Stomach (tissue), 9 donors: ENCODE measurements around the gene CYP26B1. TPM values are rescaled to one million over a fixed set of nuclear protein-coding genes. Genes with fewer than 3 reads are reported as not detected.

Experiments
- DNase-seq, 2 donors: peaks; one replicate each; pipeline versions ENCODE4 v3.0.0 to v3.0.0-alpha.2; 2013 to 2019
- H3K27ac ChIP-seq, 5 donors: fragments of 200-600 bp in 4 of 5; sonication (generic) in 4 of 5; one replicate each; pipeline ENCODE4 v1.5.1; 2013 to 2019; ENCODE audit warnings: mild to moderate bottlenecking in 1 of 5, moderate library complexity in 1 of 5
- H3K27me3 ChIP-seq, 3 donors: fragments of 200-600 bp; sonication (generic); one replicate each; pipeline ENCODE4 v1.5.1; 2017 to 2019; ENCODE audit warnings: mixed run types in 1 of 3
- H3K36me3 ChIP-seq, 4 donors: fragments of 200-600 bp; sonication (generic); 1 replicate in 3 of 4; 2 replicates in 1 of 4; pipeline ENCODE4 v1.5.1; 2016 to 2019
- H3K4me1 ChIP-seq, 4 donors: fragments of 200-600 bp; sonication (generic); one replicate each; pipeline ENCODE4 v1.5.1; 2016 to 2019
- H3K4me3 ChIP-seq, 4 donors: fragments of 200-600 bp; sonication (generic) in 3 of 4; one replicate each; pipeline ENCODE4 v1.5.1; 2016 to 2019; ENCODE audit warnings: mild to moderate bottlenecking in 1 of 4
- H3K9me3 ChIP-seq, 4 donors: fragments of 200-600 bp; sonication (generic); one replicate each; pipeline ENCODE4 v1.5.1; 2016 to 2019
- CTCF ChIP-seq, 7 experiments: fragments of 450-650 bp in 4 of 7; fragments of 200-600 bp in 3 of 7; sonication (generic) in 3 of 7; IDR thresholded peaks; one replicate each; pipeline ENCODE4 v1.5.1; 2016 to 2019; ENCODE audit warnings: antibody characterized with exemption in 7 of 7, control low read depth in 2 of 7, mild to moderate bottlenecking in 1 of 7
- EP300 ChIP-seq: sonication (generic); formaldehyde crosslinking; IDR thresholded peaks from one replicate; pipeline ENCODE4 v1.6.1; 2017; ENCODE audit warnings: antibody characterized with exemption
- POLR2A ChIP-seq, 4 donors: fragments of 450-650 bp; IDR thresholded peaks; one replicate each; pipeline ENCODE4 v1.6.1; 2016; ENCODE audit warnings: antibody characterized with exemption in 4 of 4, control low read depth in 2 of 4, mild to moderate bottlenecking in 1 of 4, moderate library complexity in 1 of 4
- POLR2AphosphoS5 ChIP-seq, 3 donors: sonication (generic); formaldehyde crosslinking; IDR thresholded peaks; one replicate each; pipeline ENCODE4 v1.6.1; 2016; ENCODE audit warnings: antibody characterized with exemption in 3 of 3
- WGBS, 5 donors: extraction: QIAGEN DNeasy Blood & Tissue Kit in 3 of 5; methylation state at CpG; one replicate each; pipeline versions ENCODE4 v1.1.5 to v1.1.7; 2013 to 2018; 5-methylcytosine and 5-hydroxymethylcytosine counted together
- intact Hi-C: fragments of 100-400 bp; cut with DNase I; formaldehyde crosslinking; loops from one replicate; pipeline ENCODE4 v1.15.1; 2023; ENCODE audit warnings: low total_unique reads
- polyA plus RNA-seq, 3 donors: library from polyadenylated mRNA; stranded (reverse); fragments of 200-250 nt; gene quantifications; one replicate each; pipeline ENCODE4 v1.2.3, GENCODE V29; 2013
- total RNA-seq, 5 donors: library from RNA; depleted of rRNA; stranded (reverse); fragments of >200 nt; gene quantifications; one replicate each; pipeline versions ENCODE4 v1.1.0 to v1.2.3, GENCODE V29; 2014 to 2016
- donor health status: healthy with polysubstance abuse.
- donor health status: Bipolar disorder and iron deficiency.
- donor health status: healthy.

Gene CYP26B1
- total and polyA plus RNA-seq, 8 donors, result 0.45 to 2.4 (median 1.1) TPM; not detected in 3

GRCh38 chr2:72138921-72139381 lies 8.7 kb downstream of the CYP26B1 start:
- 26 to 62% (median 31%) methylated on average over 2 to 14 of the region's 14 CpGs for WGBS, 5 donors
- H3K4me1 ChIP-seq, result peaks cover 24 to 41% (median 35%) of the 10 kb centered on the region in 4 donors
- H3K36me3 ChIP-seq, result no peaks in the 10 kb centered on the region
- TF ChIP-seq POLR2AphosphoS5 (IDR thresholded peaks at IDR 0.05) (no peak), EP300 (no peak), CTCF (IDR thresholded peaks at IDR 0.05) (no peak), POLR2A (IDR thresholded peaks at IDR 0.05) (no peak)
- peak overlapping the region in 1 of 4 donors; percentile 16 for H3K4me3 ChIP-seq
- no peaks in the 10 kb centered on the region for H3K9me3 ChIP-seq
- intact Hi-C loops, result no loop called here
- H3K27ac ChIP-seq, result no peak overlapping the region
- peaks cover 0 to 22% (median 11%) of the 10 kb centered on the region in 3 donors for H3K27me3 ChIP-seq
- peak in 1 of 2 donors; percentile 66 for DNase-seq

GRCh38 chr2:72138011-72138881 lies 9.4 kb downstream of the CYP26B1 start:
- peak in 1 of 2 donors; percentile 45 for DNase-seq
- intact Hi-C loops, result no loop called here
- Histone ChIP-seq H3K27me3 (peaks cover 0 to 15% (median 4%) of the 10 kb centered on the region in 3 donors), H3K36me3 (no peaks in the 10 kb centered on the region), H3K9me3 (no peaks in the 10 kb centered on the region), H3K4me1 (peaks cover 17 to 34% (median 28%) of the 10 kb centered on the region in 4 donors), H3K27ac (no peak overlapping the region), H3K4me3 (no peak overlapping the region)
- 39 to 63% (median 49%) methylated on average over 19 to 24 of the region's 24 CpGs for WGBS, 5 donors
- peak in 1 of 3 donors; percentile 19 for TF ChIP-seq POLR2AphosphoS5 (IDR thresholded peaks at IDR 0.05)
- no peak for TF ChIP-seq EP300

- WGBS, 5 donors, result 23 to 37% (median 25%) methylated on average over 6 to 10 of the region's 10 CpGs
- intact Hi-C loops, result no loop called here
- TF ChIP-seq CTCF (IDR thresholded peaks at IDR 0.05) (peak in 5 of 7 experiments; percentile 58 to 86 (median 84)), POLR2AphosphoS5 (IDR thresholded peaks at IDR 0.05) (no peak)
- Histone ChIP-seq H3K27me3 (peaks cover 0 to 11% (median 0%) of the 10 kb centered on the region in 3 donors), H3K9me3 (no peaks in the 10 kb centered on the region), H3K36me3 (no peaks in the 10 kb centered on the region), H3K4me1 (peaks cover 10 to 27% (median 21%) of the 10 kb centered on the region in 4 donors), H3K27ac (no peak overlapping the region), H3K4me3 (no peak overlapping the region)
- peak; percentile 64 to 75 for DNase-seq
Measured at GRCh38 chr2:72137498-72138010, 10.1 kb downstream of the CYP26B1 start.

- 47 to 62% (median 58%) methylated on average over 5 to 7 of the region's 7 CpGs for WGBS, 5 donors
- H3K9me3 ChIP-seq, result no peaks in the 10 kb centered on the region
- DNase-seq, result no peak
- no peak for TF ChIP-seq POLR2AphosphoS5 (IDR thresholded peaks at IDR 0.05)
- no peaks in the 10 kb centered on the region for H3K36me3 ChIP-seq
- intact Hi-C loops, result no loop called here
- no peak overlapping the region for H3K4me3 ChIP-seq
- peaks cover 10 to 21% (median 18%) of the 10 kb centered on the region in 4 donors for H3K4me1 ChIP-seq
- H3K27me3 ChIP-seq, result peaks cover 0 to 12% (median 0%) of the 10 kb centered on the region in 3 donors
- H3K27ac ChIP-seq, result no peak overlapping the region
Measured at GRCh38 chr2:72136933-72137497, 10.6 kb downstream of the CYP26B1 start.

- Histone ChIP-seq H3K27me3 (peaks cover 0 to 19% (median 0%) of the 10 kb centered on the region in 3 donors), H3K9me3 (no peaks in the 10 kb centered on the region), H3K36me3 (no peaks in the 10 kb centered on the region), H3K27ac (no peak overlapping the region), H3K4me3 (no peak overlapping the region), H3K4me1 (peaks cover 10 to 21% (median 18%) of the 10 kb centered on the region in 4 donors)
- intact Hi-C loops, result no loop called here
- 73 to 82% (median 79%) methylated on average over 10 of the region's 10 CpGs for WGBS, 5 donors
- TF ChIP-seq CTCF (IDR thresholded peaks at IDR 0.05) (no peak), POLR2AphosphoS5 (IDR thresholded peaks at IDR 0.05) (no peak), EP300 (no peak), POLR2A (IDR thresholded peaks at IDR 0.05) (no peak)
- no peak for DNase-seq
Measured at GRCh38 chr2:72136331-72136730, 11.3 kb downstream of the CYP26B1 start.
